SK-N-DZ (cell line): Measurements from ENCODE around the gene LRCH2.
"Not testable (repeated sequence)": the region's sequence is repeated elsewhere in the genome, so short reads cannot be mapped to it uniquely, and the experiment has no call there.

Experiments
- DNase-seq: peaks from one replicate; pipeline ENCODE4 v3.0.0-alpha.2; 2015; ENCODE audit warnings: low spot score

LRCH2 gene

DNA sequence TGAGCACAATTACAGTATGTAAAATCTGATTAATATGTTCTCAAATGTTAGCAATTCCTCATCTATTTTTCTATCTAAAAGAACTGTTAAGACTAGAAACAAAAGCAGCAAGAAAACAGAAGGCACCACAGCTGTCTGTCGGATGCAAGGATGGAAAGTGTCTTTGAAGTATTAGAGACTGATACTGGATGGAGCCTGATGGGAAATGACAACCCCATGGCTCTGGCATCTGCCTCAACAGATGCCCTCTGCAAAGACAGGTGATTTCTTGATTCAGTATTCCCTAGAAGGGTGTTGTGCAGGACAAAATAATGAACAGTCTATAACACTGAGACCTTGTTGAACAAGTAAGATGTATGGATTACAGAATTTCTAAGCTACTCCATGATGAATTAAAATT lies 19.7 kb downstream of the LRCH2 start:
- no peak for DNase-seq

DNA sequence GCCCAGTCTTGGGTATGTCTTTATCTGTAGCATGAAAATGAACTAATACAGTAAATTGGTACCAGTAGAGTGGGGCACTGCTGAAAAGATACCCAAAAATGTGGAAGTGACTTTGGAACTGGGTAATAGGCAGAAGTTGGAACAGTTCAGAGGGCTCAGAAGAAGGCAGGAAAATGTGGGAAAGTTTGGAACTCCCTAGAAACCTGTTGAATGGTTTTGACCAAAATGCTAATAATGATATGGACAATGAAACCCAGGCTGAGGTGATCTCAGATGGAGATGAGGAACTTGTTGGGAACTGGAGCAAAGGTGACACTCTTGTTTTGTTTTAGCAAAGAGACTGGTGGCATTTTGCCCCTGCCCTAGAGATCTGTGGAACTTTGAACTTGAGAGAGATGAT lies 24.3 kb downstream of the LRCH2 start:
- DNase-seq, result not testable (repeated sequence)

DNA sequence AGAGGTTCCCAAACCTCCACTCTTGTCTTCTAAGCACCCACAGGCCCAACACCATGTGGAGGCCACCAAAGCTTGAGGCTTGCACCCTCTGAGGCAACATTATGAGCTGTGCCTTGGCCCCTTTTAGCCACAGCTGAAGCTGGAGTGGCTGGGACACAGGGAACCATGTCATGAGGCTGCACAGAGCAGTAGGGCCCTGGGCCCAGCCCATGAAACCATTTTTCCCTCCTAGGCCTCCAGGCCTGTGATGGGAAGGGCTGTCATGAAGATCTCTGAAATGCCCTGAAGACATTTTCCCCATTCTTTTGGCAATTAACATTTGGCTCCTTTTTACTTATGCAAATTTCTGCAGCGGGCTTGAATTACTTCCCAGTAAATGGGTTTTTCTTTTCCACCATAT lies 29.9 kb downstream of the LRCH2 start:
- no peak for DNase-seq

DNA sequence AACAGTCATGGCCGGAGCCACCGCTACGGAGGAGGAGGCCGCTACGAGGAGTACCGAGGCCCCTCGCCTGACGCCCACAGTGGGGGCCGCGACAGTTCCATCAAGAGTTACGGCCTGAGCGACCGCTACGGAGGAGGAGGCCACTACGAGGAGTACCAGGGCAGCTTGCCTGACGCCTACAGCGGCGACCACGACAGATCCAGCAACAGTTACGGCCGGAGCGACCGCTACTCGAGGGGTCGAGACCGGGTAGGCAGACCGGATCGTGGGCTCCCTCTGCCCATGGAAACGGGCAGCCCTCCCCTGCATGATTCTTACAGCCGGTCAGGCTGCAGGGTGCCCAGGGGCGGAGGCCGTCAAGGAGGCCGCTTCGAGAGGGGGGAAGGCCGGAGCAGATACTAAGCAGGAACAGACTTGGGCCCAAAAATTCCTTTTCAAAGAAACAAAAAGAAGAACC lies 41.6 kb downstream of the LRCH2 start:
- DNase-seq, result no peak

DNA sequence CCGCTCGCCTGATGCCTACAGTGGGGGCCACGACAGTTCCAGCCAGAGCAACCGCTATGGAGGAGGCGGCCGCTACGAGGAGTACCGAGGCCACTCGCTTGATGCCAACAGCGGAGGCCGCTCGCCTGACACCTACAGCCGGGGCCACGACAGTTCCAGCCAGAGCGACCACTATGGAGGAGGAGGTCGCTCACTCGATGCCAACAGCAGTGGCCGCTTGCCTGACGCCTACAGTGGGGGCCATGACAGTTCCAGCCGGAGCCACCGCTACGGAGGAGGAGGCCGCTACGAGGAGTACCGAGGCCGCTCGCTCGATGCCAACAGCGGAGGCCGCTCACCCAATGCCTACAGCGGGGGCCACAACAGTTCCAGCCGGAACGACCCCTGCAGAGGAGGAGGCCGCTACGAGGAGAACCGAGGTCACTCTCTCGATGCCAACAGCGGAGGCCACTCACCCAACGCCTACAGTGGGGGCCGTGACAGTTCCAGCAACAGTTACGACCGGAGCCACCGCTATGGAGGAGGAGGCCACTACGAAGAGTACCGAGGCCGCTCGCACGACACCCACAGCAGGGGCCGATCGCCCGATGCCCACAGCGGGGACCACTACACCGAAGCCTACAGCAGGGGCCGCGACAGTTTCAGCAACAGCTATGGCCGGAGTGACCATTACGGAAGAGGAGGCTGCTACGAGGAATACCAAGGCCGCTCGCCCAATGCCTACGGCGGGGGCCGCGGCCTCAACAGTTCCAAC lies 42.2 kb downstream of the LRCH2 start:
- DNase-seq, result no peak

DNA sequence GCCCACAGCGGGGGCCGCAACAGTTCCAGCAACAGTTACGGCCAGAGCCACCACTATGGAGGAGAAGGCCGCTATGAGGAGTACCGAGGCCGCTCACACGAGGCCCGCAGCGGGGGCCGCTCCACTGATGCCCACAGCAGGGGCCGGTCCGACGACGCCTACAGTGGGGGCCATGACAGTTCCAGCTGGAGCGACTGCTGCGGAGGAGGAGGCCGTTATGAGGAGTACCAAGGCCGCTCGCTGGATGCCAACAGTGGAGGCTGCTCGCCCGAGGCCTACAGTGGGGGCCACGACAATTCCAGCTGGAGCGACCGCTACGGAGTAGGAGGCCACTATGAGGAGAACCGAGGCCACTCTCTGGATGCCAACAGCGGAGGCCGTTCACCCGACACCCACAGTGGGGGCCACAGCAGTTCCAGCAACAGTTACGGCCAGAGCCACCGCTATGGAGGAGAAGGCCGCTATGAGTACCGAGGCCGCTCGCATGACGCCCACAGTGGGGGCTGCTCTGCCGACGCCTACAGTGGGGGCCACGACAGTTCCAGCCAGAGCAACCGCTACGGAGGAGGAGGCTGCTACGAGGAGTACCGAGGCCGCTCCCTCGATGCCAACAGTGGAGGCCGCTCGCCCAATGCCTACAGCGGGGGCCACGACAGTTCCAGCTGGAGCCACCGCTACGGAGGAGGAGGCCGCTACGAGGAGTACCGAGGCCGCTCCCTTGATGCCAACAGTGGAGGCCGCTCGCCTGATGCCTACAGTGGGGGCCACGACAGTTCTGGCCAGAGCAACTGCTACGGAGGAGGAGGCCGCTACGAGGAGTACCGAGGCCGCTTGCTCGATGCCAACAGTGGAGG lies 43.0 kb downstream of the LRCH2 start:
- no peak for DNase-seq

DNA sequence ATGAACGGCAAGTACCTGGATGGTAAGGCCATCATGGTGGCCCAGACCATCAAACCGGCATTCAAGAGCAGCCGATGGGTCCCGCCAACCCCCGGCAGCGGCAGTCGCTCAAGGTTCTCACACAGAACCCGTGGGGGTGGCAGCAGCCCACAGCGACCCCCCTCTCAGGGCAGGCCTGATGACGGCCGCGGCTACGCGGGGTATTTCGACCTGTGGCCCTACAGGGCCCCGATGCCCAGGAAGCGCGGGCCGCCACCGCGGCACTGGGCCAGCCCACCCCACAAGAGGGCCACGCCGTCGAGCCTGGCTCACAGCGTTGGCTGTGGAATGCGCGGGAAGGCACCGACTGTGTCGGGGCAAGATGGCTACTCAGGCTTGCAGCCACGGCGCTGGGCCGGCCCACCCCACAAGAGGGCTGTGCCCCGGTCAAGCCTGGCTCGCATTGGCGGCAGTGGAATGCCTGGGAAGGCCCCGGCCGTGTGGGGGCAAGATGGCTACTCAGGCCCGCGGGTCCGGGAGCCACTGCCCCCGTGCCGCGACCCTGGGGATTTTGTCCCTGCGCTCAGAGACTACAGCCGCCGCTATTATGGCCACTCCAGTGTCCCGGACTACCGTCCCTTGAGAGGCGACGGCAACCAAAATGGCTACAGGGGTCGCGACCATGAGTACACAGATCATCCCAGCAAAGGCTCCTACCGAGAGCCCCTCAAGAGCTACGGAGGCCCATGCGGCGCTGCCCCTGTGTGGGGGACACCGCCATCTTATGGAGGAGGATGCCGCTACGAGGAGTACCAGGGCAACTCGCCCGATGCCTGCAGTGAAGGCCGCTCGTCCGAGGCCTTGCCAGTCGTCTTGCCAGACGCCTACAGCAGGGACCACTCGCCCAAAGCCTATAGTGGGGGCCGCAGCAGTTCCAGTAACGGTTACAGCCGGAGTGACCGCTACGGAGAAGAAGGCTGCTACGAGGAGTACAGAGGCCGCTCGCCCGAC lies 44.0 kb downstream of the LRCH2 start:
- DNase-seq, result no peak

DNA sequence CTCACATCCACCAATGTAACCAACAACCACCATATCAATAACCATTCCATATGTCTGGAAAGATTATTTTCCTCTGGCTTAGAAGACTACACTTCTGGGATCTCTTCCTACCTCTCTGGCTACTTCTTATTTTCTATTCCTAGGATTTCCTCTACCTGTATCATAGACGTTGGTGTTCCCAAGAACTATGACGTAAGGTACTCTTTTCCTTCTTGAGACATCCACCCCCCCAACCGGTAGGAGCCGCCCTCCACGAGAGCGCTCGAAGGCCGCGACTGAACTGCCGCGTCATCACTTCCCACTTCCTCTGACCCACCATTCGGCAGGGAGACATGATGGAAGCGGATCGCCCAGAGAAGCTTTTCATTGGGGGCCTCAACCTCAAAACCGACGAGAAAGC lies 44.8 kb downstream of the LRCH2 start, which contains the start of gene RBMXL3:
Gene RBMXL3 (plus strand): TSS at position 301 of the 400 bp plus-strand sequence. CDS start 32 bp downstream, at position 333.
- no peak for DNase-seq

DNA sequence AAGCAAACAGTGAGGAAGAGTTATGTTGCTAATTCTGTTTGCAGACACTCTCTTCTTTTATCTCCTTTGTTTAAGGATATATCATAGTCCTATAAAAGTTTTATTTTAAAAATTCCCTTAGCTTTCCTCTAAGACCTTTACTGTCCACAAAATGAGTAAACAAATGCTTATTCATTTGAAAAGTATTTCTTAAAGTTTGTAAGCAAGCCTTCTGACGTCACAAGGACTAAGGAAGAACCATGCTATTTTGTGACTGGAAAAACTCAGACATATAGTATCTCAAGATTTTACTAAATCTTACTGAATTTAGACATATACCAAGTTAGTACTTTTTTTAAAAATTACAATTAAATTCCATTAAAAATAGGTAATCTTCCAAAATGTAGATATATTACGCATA lies 49.9 kb downstream of the LRCH2 start:
- no peak for DNase-seq

DNA sequence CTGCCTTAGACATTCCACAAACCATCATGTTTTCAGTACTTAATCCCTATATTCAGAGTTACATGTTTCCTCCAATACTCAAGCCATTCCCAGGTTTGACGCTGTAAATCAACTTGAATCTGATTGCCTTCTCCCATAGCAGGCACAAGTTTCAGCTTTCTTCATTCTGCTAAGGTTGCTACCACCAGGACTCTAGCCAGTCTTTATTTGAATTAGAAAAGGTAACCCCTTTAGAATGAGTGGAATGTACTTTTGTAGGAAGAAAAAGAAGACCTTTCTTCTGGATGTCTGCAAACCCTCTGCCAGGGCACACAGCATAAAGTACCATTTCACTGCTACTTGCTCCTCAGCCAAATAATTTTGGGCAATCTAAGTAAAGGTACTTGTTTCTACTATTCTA lies 55.4 kb downstream of the LRCH2 start:
- no peak for DNase-seq

DNA sequence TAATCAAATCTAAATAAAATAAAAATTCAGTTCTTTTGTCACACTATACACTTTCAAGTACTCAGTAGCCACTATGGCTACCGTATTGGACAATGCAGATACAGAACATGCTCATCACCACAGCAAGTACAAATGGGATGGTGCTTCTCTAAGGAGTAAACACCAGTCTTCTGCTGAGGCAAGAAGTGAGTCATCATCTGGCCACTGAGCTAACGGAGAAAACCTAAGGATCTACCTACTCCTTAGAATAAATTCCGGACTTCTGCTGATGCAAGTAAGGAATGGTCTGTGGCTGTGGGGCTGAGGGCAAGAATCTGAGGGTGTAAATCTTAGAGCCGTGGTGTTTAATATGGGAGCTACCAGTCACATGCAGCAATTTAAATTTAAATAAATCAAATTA lies 56.0 kb downstream of the LRCH2 start:
- no peak for DNase-seq

DNA sequence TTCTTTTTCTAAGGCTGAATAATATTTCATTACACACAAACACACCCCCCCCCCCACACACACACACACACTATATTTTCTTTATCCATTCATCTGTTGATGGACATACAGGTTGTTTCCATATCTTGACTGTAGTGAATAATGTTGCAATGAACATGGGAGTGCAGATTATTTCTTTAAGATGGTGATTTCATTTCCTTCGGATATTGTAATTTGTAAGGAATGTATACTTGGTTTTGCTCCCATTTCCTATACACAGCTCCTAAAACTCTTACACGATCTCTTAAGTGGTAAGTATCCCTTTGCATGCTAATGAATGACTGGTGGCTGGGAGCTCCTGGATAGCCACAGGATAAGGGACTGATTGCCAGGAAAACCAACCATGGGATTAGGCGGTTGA lies 59.3 kb downstream of the LRCH2 start:
- no peak for DNase-seq

DNA sequence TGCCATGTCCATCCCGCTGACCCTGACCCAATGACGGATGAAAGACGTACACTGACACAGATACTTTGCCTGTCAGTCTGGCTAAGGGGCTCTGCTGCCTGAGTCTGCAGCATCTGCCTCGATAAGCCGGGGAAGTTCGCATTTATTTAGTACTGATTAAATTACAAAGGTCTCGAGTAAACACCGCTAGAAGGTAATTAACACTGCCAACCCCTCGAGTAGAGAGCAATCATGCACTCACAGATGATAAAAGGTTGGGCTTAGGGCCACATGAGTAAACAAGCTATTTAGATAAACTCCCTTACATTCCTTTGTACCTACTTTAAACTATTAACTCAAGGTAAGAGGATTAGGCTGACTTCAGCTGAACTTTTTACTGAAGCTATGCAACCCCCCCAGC lies 60.7 kb downstream of the LRCH2 start:
- DNase-seq, result no peak

DNA sequence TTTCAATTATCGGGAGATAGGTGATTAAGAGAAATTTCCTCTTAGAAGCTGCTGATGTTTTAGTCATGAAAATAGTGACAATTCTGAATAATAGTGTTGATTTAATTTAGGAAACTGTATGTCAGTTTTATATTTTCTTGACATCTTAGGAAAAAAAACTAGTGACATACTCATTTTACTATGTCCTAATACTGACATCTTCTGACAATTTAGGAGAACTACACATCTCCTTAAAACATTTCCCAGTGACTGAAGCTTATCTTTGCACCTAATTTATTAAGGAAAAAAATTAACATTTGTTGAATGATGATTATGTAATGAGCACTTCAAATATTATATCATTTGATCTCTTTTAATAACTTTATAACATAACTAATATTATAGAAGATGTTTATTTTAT lies 86.7 kb downstream of the LRCH2 start:
- peak; percentile 2 for DNase-seq

DNA sequence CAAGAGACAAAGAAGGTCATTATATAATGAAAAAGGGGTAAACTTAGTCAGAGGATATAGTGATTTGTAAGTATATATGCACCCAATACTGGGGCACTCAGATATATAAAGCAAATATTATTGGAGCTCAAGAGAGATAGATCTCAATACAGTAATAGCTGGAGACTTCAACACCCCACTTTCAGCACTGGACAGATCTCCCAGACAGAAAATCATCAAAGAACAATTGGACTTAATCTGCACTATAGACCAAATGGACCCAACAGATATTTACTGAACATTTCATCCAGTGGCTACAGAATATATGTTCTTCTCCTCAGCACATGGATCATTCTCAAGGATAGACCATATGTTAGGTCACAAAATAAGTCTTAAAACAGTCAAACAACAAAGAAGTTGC lies 91.8 kb downstream of the LRCH2 start:
- DNase-seq, result no peak

DNA sequence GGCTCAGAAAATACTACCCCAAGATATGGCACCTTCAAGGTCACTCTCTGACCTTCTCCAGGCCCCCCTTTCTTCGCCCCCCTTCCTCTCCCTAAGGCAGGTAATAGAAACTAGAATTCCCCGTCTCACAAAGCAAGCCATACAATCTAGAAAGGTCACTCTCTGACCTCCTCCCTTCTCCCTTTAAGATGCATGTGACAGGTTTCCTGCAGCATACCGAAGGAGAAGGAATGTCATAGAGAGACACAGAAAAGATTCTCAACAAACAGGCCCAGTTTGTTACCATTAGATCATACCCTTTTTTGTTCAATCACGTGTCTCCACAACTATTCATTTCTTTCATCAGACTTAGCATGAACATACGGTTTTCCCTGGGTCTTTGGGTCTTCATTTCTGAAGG lies 95.9 kb downstream of the LRCH2 start:
- no peak for DNase-seq

DNA sequence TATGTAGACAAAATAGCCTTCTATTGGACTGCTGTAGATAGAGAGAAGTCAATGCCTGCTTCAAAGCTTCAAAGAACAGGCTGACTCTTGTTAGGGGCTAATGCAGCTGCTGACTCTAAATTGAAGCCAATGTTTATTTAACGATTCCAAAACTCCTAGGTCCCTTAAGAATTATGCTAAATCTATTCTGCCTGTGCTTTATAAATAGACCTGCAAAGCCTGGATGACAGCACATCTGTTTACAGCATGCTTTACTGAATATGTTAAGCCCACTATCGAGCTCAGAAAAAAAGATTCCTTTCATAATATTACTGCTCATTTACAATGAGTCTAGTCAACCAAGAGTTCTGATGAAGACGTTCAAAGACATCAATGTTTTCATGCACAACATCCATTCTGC lies 99.5 kb downstream of the LRCH2 start:
- DNase-seq, result no peak

DNA sequence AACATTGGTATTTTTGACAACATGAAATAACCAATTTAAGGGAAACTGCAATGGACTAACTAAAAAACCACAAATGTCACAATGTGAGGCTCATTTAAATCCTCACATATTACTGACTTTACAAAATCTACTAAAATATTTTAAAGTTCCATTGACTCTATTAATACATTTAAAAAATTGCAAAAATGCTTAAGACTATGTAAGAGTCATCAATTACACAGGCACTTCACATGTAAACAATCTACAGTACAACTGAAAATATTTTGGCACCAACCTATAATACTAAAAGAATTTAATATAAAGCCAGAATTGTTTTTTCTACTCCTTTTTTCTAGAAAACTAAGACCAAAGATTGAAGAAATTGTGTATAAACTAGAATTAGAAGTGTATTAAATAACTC lies 121.5 kb downstream of the LRCH2 start:
- no peak for DNase-seq

DNA sequence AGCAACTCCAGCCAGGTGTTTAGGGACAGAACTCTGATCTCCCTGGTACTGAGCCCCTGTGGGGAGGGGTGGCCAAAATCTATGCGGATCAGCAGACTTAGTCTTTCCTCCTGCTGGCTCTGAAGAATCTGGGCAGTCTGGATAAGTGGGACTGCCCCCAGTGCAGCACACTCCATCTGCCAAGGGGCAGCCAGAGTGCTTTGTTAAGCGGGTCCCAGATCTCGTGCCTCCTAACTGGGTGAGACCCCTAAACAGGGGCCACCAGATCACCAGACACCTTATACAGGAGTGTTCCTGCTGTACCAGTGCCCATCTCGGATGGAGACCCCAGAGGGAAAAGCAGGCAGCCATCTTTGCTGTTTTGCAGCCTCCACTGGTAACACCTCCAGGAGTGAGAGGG lies 135.0 kb downstream of the LRCH2 start:
- no peak for DNase-seq

DNA sequence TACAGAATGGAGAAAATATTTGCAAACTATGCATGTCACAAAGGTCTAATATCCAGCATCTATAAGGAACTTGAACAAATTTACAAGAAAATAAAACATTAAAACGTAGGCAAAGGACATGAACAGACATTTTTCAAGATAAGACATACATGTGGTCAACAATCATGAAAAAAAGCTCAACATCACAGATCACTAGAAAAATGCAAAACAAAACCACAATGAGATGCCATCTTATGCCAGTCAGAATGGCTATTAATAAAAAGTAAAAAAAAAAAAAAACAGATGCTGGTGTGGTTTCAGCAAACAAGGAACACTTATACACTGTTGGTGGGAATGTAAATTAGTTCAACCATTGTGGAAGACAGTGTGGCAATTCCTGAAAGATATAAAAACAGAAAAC lies 140.7 kb downstream of the LRCH2 start:
- no peak for DNase-seq

DNA sequence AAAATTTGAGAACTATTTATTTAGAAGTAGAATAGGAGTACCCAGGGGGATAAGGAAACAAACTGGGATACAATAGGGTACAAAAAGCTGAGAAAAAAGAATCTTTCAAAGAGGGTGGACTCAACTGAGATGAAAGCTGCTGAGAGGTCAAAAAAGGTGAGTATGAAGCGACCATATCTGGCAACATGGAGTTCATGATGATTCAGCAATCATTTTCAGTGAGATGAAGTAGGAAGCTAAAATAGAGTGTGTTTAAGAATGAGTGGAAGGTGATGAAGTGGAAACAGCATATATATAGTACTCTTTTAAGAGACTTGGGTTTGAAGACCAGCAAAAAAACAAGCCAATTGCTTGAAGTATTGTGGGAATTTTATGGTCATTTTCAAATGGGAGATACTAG lies 144.5 kb downstream of the LRCH2 start:
- no peak for DNase-seq

DNA sequence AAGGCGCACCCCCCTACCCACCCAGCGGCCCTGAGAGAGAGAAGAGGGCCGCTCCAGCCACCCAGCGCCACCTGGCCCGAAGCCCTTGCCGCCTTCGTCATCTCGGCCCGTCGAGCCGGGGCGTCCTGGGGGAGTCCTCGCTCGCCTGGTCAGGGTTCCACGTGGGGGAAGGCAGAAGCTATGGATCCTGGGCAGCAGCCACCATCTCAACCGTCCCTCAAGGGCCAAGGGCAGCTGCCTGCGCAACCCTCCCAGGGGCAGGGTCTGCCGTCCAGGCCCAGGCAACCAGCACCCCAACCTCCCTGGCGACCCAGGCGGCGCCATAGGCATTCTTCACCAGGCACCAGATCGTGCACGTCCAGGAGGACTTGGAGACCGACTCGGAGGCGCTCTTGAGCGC lies 165.0 kb downstream of the LRCH2 start:
- DNase-seq, result no peak
